Gastrocnemius medialis (tissue), 4 donors: ENCODE data around the gene PPM1M. TPM values are rescaled to one million over a fixed set of nuclear protein-coding genes. Genes with fewer than 3 reads are reported as not detected.

ENCODE experiments used
- ATAC-seq, 2 donors: fragments of 150-250 bp; one replicate each; pipeline ENCODE4 v1.9.1; 2016
- DNase-seq, 2 donors: peaks; one replicate each; pipeline ENCODE4 v3.0.0-alpha.2; 2019
- H3K27ac ChIP-seq, 4 donors: fragments of 200-600 bp; sonication (generic); 1 replicate in 1 of 4; 2 replicates in 3 of 4; pipeline ENCODE4 v1.5.1; 2016 to 2018; ENCODE audit warnings: mild to moderate bottlenecking in 2 of 4, moderate library complexity in 1 of 4
- H3K27me3 ChIP-seq, 3 donors: fragments of 200-600 bp; sonication (generic) in 2 of 3; 1 replicate in 1 of 3; 2 replicates in 2 of 3; pipeline versions ENCODE4 v1.5.1 to v1.6.0; 2016 to 2019; ENCODE audit warnings: mild to moderate bottlenecking in 1 of 3, moderate library complexity in 1 of 3
- H3K36me3 ChIP-seq, 2 donors: fragments of 200-600 bp; sonication (generic) in 1 of 2; one replicate each; pipeline ENCODE4 v1.5.1; 2017 to 2018
- H3K4me1 ChIP-seq, 2 donors: fragments of 200-600 bp; sonication (generic) in 1 of 2; one replicate each; pipeline ENCODE4 v1.5.1; 2016 to 2017; ENCODE audit warnings: mild to moderate bottlenecking in 2 of 2
- H3K4me3 ChIP-seq, 4 donors: fragments of 200-600 bp; sonication (generic) in 3 of 4; 1 replicate in 1 of 4; 2 replicates in 3 of 4; pipeline ENCODE4 v1.5.1; 2016 to 2019; ENCODE audit warnings: mild to moderate bottlenecking in 2 of 4
- H3K9me3 ChIP-seq, 3 donors: fragments of 200-600 bp; sonication (generic) in 2 of 3; 1 replicate in 1 of 3; 2 replicates in 2 of 3; pipeline ENCODE4 v1.5.1; 2016 to 2019
- POLR2A ChIP-seq, 2 donors: fragments of 450-650 bp; IDR thresholded peaks; one replicate each; pipeline ENCODE4 v1.6.1; 2017; ENCODE audit warnings: antibody characterized with exemption in 2 of 2, mild to moderate bottlenecking in 2 of 2, moderate library complexity in 2 of 2
- in situ Hi-C, 4 donors: fragments of 200-750 bp; cut with MboI; loops; one replicate each; pipeline versions ENCODE4 v1.15.0 to v1.8.0; 2017; ENCODE audit warnings: low sequenced_read_pairs in 4 of 4
- intact Hi-C: fragments of 100-400 bp; cut with DNase I; formaldehyde crosslinking; loops from one replicate; pipeline ENCODE4 v1.15.1; 2023; ENCODE audit warnings: low total_unique reads
- total RNA-seq, 4 donors: library from RNA; depleted of rRNA; stranded (reverse); fragments of >200 nt; gene quantifications; one replicate each; pipeline versions ENCODE4 v1.1.0 to v1.2.3, GENCODE V29; 2016
- TF ChIP-seq, protein P1 (sequence below), 5 experiments: fragments of 450-650 bp in 3 of 5; fragments of 200-600 bp in 2 of 5; sonication (generic) in 2 of 5; IDR thresholded peaks in 4 of 5; conservative IDR thresholded peaks in 1 of 5; 1 replicate in 4 of 5; 2 replicates in 1 of 5; pipeline ENCODE4 v1.5.1; 2016 to 2019; ENCODE audit warnings: antibody characterized with exemption in 5 of 5, mild to moderate bottlenecking in 3 of 5, moderate library complexity in 3 of 5

PPM1M gene, protein sequence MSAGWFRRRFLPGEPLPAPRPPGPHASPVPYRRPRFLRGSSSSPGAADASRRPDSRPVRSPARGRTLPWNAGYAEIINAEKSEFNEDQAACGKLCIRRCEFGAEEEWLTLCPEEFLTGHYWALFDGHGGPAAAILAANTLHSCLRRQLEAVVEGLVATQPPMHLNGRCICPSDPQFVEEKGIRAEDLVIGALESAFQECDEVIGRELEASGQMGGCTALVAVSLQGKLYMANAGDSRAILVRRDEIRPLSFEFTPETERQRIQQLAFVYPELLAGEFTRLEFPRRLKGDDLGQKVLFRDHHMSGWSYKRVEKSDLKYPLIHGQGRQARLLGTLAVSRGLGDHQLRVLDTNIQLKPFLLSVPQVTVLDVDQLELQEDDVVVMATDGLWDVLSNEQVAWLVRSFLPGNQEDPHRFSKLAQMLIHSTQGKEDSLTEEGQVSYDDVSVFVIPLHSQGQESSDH
- 1 to 10 TPM in 3 of 4 donors, under 1 TPM in 1; 0.97 to 5.2 (median 3.5) TPM for total RNA-seq

DNA sequence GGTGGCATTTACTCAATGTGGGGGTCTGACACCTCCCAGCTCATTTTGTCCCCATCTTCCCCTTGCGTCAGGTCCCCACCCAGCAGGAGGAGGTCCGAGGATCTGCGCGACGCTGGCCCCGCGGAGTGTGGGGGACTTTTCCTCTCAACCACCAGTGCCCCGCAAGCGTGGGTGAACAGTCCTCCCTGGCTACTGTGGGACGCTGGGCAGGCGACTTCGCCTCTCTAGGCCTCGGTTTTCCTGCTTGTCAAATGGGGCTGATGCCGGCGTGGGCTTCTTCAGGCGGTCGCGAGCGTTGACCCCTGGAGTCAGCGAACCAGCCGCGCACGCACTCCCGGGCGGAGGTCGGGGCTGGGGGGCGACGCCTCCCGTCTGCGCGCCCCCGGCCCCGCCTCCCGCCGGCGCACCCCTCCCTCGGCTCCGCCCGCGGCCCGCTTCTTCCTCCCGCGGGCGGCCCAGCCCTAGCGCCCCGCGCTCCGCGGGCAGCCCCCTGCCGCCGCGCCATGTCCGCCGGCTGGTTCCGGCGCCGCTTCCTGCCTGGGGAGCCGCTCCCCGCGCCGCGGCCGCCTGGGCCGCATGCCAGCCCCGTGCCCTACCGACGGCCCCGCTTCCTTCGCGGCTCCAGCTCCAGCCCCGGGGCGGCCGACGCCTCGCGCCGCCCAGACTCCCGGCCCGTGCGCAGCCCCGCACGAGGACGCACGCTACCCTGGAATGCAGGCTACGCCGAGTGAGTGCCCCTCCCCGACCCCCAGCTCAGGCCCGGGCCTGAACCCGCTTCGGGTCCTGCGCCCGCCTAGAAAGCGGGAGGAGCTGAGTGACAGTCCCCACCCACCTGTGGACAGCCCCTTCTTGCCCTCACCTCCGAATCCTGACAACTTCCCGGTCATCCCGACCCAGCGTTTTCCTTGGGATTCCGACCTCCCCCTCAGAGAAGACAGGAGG is at the start of gene PPM1M:
PPM1M (plus strand) TSS at position 438 of the 942 bp plus-strand sequence; CDS start at position 504, 66 bp downstream.
- in situ Hi-C loops: no loop called here
- TF ChIP-seq, protein P1, sequence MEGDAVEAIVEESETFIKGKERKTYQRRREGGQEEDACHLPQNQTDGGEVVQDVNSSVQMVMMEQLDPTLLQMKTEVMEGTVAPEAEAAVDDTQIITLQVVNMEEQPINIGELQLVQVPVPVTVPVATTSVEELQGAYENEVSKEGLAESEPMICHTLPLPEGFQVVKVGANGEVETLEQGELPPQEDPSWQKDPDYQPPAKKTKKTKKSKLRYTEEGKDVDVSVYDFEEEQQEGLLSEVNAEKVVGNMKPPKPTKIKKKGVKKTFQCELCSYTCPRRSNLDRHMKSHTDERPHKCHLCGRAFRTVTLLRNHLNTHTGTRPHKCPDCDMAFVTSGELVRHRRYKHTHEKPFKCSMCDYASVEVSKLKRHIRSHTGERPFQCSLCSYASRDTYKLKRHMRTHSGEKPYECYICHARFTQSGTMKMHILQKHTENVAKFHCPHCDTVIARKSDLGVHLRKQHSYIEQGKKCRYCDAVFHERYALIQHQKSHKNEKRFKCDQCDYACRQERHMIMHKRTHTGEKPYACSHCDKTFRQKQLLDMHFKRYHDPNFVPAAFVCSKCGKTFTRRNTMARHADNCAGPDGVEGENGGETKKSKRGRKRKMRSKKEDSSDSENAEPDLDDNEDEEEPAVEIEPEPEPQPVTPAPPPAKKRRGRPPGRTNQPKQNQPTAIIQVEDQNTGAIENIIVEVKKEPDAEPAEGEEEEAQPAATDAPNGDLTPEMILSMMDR (IDR thresholded peaks at IDR 0.05 in 4 of 5, conservative IDR thresholded peaks at IDR 0.05 in 1 of 5): no peak
- TF ChIP-seq POLR2A (IDR thresholded peaks at IDR 0.05): no peak
- H3K36me3 ChIP-seq: peaks cover 0 to 7% of the 10 kb centered on the region in 2 donors

DNA sequence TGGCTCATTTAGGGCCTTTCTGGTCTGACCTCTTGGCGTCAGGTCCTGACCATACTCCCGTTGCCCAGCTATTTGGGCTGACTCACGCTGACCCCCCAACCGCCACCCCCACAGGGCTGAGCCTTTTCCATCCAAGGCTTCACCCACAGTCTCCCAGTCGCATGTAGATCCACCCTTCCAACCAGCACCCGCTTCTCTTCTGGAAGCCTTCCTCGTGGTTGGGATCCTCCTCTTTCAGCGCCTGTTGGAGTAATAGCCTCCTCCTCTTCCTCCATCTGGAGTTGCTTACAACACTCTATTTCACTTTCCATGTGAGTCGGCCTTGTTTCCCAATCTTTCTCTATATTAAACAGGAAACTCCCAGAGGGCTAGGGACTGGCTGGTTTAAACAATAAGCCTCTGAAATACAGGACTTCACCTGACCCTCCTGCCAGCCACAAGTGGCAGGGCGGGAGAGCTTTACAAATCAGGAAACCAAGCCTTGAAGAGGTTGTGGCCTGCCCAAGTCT is 49.7 kb upstream of the PPM1M start:
- Histone ChIP-seq H3K9me3 (no peaks in the 10 kb centered on the region), H3K4me3 (no peak overlapping the region), H3K36me3 (peaks cover 0 to 16% of the 10 kb centered on the region in 2 donors), H3K27ac (peak overlapping the region; percentile 27 to 97 (median 46)), H3K4me1 (peaks cover 30 to 34% of the 10 kb centered on the region in 2 donors), H3K27me3 (no peaks in the 10 kb centered on the region)
- in situ Hi-C loops (no loop called here), intact Hi-C loops (no loop called here)
- no peak for DNase-seq
- TF ChIP-seq POLR2A (IDR thresholded peaks at IDR 0.05): no peak
- TF ChIP-seq, protein P1 (IDR thresholded peaks at IDR 0.05 in 4 of 5, conservative IDR thresholded peaks at IDR 0.05 in 1 of 5): no peak
- ATAC-seq: peak in 1 of 2 donors; percentile 11

More for the DNA sequence above, at the start of gene PPM1M:
- peak; percentile 34 to 54 for ATAC-seq
- no peaks in the 10 kb centered on the region for H3K9me3 ChIP-seq
- peaks cover 0 to 5% (median 0%) of the 10 kb centered on the region in 3 donors for H3K27me3 ChIP-seq
- H3K27ac ChIP-seq: peak within 1 kb of the TSS; percentile 59 to 79 (median 64)
- H3K4me3 ChIP-seq: peak within 1 kb of the TSS; percentile 46 to 69 (median 58)
- DNase-seq: peak in 1 of 2 donors; percentile 24
- intact Hi-C loops: no loop called here
- H3K4me1 ChIP-seq: peaks cover 3 to 24% of the 10 kb centered on the region in 2 donors

DNA sequence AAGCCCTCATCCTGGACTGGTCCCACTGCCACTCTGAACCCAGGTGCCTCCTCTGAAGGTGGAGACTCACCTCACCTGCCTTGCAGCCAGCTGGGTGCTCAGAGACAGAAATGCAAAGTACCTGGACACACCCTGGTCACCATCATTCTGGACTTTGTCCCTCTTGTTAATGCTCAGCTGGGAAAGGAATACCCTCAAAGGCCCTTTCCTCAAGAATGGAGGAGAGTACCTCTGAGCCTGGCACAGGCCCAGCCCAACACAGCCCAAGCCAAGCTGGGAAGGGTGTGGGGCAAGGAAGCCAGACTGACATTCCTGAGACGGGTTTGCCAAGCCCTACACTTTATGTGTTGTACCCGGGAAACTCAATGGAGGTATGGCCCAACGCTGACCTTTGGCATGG is 48.6 kb upstream of the PPM1M start:
- DNase-seq (no peak), ATAC-seq (no peak)
- in situ Hi-C loops (no loop called here), intact Hi-C loops (no loop called here)
- H3K9me3 ChIP-seq: no peaks in the 10 kb centered on the region
- H3K4me1 ChIP-seq: peaks cover 30 to 34% of the 10 kb centered on the region in 2 donors
- no peak for TF ChIP-seq POLR2A (IDR thresholded peaks at IDR 0.05)
- TF ChIP-seq, protein P1 (IDR thresholded peaks at IDR 0.05 in 4 of 5, conservative IDR thresholded peaks at IDR 0.05 in 1 of 5): no peak
- H3K27me3 ChIP-seq: no peaks in the 10 kb centered on the region
- peaks cover 0 to 25% of the 10 kb centered on the region in 2 donors for H3K36me3 ChIP-seq
- H3K27ac ChIP-seq: peak overlapping the region in 3 of 4 donors; percentile 90 to 97 (median 94)
- H3K4me3 ChIP-seq: no peak overlapping the region

DNA sequence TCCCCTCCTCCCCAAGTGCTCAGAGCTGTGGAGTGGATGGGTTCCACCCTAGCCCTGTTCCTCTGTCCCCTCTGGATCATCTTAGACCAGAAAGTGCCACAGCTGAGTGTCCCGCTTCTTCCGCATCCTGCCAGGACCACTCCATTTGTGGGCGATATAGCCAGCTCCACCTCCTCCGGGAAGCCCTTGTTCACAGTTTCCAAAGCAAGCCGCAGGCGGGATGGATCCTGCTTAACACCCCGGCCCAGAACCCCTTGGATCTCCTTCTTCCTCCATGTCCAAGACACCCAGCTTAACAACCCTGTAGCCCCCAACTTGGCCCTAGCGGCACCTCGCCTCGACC is 48.1 kb upstream of the PPM1M start:
- ATAC-seq: no peak
- Histone ChIP-seq H3K4me3 (peak overlapping the region; percentile 83 to 100 (median 86)), H3K9me3 (no peaks in the 10 kb centered on the region), H3K4me1 (peaks cover 30 to 34% of the 10 kb centered on the region in 2 donors), H3K36me3 (peaks cover 0 to 30% of the 10 kb centered on the region in 2 donors), H3K27me3 (no peaks in the 10 kb centered on the region), H3K27ac (peak overlapping the region; percentile 88 to 97 (median 92))
- DNase-seq: no peak
- TF ChIP-seq, protein P1 (IDR thresholded peaks at IDR 0.05 in 4 of 5, conservative IDR thresholded peaks at IDR 0.05 in 1 of 5): no peak
- TF ChIP-seq POLR2A (IDR thresholded peaks at IDR 0.05): no peak
- in situ Hi-C loops (no loop called here), intact Hi-C loops (no loop called here)
